Skeletal muscle cell (primary cell): ENCODE results near the gene SCFD1.
"Not testable (repeated sequence)": the region's sequence is repeated elsewhere in the genome, so short reads cannot be mapped to it uniquely, and the experiment has no call there.

ENCODE experiments used
- DNase-seq: peaks from one replicate; pipeline ENCODE4 v3.0.0-alpha.2; 2010; ENCODE audit warnings: low read depth
- H3K4me3 ChIP-seq: 2 replicates; pipeline ENCODE4 v1.5.1; 2011; ENCODE audit warnings: low read depth, mild to moderate bottlenecking, control low read depth, low read length, moderate library complexity

Gene SCFD1

GRCh38 chr14:30656190-30656632 lies 34.1 kb downstream of the SCFD1 start:
- H3K4me3 ChIP-seq, result no peak overlapping the region
- no peak for DNase-seq

GRCh38 chr14:30657050-30657449 lies 34.9 kb downstream of the SCFD1 start:
- H3K4me3 ChIP-seq, result no peak overlapping the region
- no peak for DNase-seq

GRCh38 chr14:30657606-30658163 lies 35.6 kb downstream of the SCFD1 start:
- no peak for DNase-seq
- H3K4me3 ChIP-seq, result no peak overlapping the region

GRCh38 chr14:30658645-30659044 lies 36.5 kb downstream of the SCFD1 start:
- no peak for DNase-seq
- H3K4me3 ChIP-seq, result no peak overlapping the region

GRCh38 chr14:30669594-30669993 lies 47.5 kb downstream of the SCFD1 start:
- DNase-seq, result no peak
- H3K4me3 ChIP-seq, result no peak overlapping the region

GRCh38 chr14:30673071-30673470 lies 51.0 kb downstream of the SCFD1 start:
- no peak for DNase-seq
- H3K4me3 ChIP-seq, result no peak overlapping the region

- H3K4me3 ChIP-seq, result no peak overlapping the region
- DNase-seq, result no peak
Observed at GRCh38 chr14:30678926-30679431, 56.9 kb downstream of the SCFD1 start.

- H3K4me3 ChIP-seq, result no peak overlapping the region
- no peak for DNase-seq
Observed at GRCh38 chr14:30680036-30680435, 57.9 kb downstream of the SCFD1 start.

GRCh38 chr14:30680776-30681175 lies 58.7 kb downstream of the SCFD1 start:
- not testable (repeated sequence) for H3K4me3 ChIP-seq, DNase-seq

- H3K4me3 ChIP-seq, result no peak overlapping the region
- no peak for DNase-seq
Observed at GRCh38 chr14:30681752-30682355, 59.7 kb downstream of the SCFD1 start.

- not testable (repeated sequence) for DNase-seq, H3K4me3 ChIP-seq
Observed at GRCh38 chr14:30690487-30691355, 68.6 kb downstream of the SCFD1 start.

GRCh38 chr14:30691751-30692398 lies 69.8 kb downstream of the SCFD1 start:
- no peak for DNase-seq
- H3K4me3 ChIP-seq, result no peak overlapping the region

GRCh38 chr14:30692669-30693068 lies 70.5 kb downstream of the SCFD1 start:
- H3K4me3 ChIP-seq, result no peak overlapping the region

GRCh38 chr14:30698463-30698862 lies 76.3 kb downstream of the SCFD1 start:
- no peak for DNase-seq
- no peak overlapping the region for H3K4me3 ChIP-seq

More at GRCh38 chr14:30692669-30693068, 70.5 kb downstream of the SCFD1 start:
- no peak for DNase-seq

- DNase-seq, result no peak
Observed at GRCh38 chr14:30706704-30707103, 84.6 kb downstream of the SCFD1 start.

GRCh38 chr14:30708157-30708556 lies 86.0 kb downstream of the SCFD1 start:
- no peak overlapping the region for H3K4me3 ChIP-seq
- DNase-seq, result no peak

More at GRCh38 chr14:30706704-30707103, 84.6 kb downstream of the SCFD1 start:
- H3K4me3 ChIP-seq, result no peak overlapping the region

- no peak for DNase-seq
- H3K4me3 ChIP-seq, result no peak overlapping the region
Observed at GRCh38 chr14:30709201-30709600, 87.1 kb downstream of the SCFD1 start.

- H3K4me3 ChIP-seq, result no peak overlapping the region
- no peak for DNase-seq
Observed at GRCh38 chr14:30710876-30711275, 88.8 kb downstream of the SCFD1 start.

GRCh38 chr14:30719137-30719536 lies 97.0 kb downstream of the SCFD1 start:
- DNase-seq, result no peak
- H3K4me3 ChIP-seq, result no peak overlapping the region

- DNase-seq, result no peak
- no peak overlapping the region for H3K4me3 ChIP-seq
Observed at GRCh38 chr14:30725763-30726162, 103.6 kb downstream of the SCFD1 start.
